Cardiac septum (tissue), 1 donor: Measurements from ENCODE around the gene GPC5. TPM values are rescaled to one million over a fixed set of nuclear protein-coding genes. Genes with fewer than 3 reads are reported as not detected.

Experiments
- DNase-seq: peaks from one replicate; pipeline ENCODE4 v3.0.0-alpha.2; 2020; ENCODE audit warnings: low spot score
- intact Hi-C: fragments of 100-400 bp; cut with DNase I; formaldehyde crosslinking; loops from one replicate; pipeline ENCODE4 v1.14.0; 2022
- total RNA-seq: library from RNA; stranded (reverse); fragmentation: NEBNext Ultra II Directional; extraction: Animal tissue kit (Norgen Biotek cat#: 25700); gene quantifications from one replicate; pipeline ENCODE4 v1.2.1, GENCODE V29; 2021
- donor health status: DM: no; HTN: no; CAD: no.

GPC5 gene
- total RNA-seq, 1 donor from 2014 or later: 0.86 TPM

DNA sequence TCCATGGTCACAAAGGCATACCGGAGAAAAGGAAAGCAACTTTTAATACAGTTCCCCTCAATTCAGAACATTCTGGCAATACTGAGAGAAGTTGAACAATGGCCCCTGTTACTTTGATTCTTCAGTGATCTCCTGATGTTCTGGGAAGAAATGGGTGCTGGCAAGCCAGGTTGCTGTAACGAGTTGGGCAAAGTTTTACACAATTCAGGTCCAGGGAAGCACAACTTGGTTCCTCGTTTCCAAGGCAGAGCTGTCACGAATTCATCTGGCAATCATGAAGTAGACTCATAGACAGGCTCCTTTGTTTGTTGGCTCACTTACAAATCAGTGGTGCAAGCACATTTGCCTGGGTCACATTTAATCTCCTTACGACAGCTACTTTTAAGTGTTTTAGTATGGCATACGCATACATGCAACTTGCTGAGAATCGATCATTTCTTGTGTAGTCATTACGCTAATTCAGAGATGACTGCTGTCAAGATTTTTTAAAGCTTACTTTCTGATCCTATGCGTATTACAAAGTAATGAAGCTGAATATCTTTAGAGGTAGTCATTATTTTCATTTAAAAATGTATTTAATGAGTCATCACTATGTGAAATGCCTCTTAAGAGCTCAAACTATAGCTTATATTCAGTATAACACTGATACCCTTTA is 174.7 kb downstream of the GPC5 start:
- DNase-seq: no peak
- intact Hi-C loops: no loop called here

DNA sequence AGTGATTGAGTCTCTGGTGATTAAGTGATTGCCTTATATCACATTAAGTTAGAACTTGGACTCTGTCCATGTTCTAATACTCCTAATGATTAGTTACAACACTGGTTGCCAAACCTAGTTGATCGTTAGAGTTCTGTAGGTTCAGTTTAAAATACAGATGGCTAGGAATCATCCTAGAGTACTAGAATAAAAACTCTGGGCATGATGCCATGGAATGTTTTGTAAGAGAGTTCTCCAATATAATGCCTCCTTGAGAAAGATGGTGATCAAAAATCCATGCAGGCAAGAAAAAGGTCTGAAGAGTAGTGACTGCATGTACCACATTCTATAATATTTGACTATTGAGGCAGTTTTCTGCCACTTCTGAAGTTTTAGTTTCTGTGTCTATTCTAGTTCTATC is 176.3 kb downstream of the GPC5 start:
- DNase-seq: no peak
- intact Hi-C loops: no loop called here

DNA sequence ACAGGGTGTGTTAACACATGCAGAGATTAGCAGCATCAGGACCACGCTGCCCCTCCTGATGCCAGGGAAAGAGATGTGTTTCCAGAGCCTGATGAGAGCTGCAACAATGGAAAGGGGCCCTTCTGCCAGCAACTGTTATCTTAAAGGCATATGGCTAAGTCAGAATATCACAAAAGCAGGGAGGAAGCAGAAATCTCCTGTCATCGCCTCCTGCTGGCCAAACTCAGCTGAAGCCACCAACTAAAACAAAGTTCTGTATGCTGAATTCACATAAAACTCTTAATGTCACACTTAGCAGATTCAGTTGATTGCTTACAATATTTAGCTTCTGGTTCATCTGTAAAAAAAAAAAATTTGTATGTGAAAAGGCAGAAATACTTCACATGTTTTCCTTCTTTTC is 178.2 kb downstream of the GPC5 start:
- intact Hi-C loops: no loop called here
- no peak for DNase-seq

DNA sequence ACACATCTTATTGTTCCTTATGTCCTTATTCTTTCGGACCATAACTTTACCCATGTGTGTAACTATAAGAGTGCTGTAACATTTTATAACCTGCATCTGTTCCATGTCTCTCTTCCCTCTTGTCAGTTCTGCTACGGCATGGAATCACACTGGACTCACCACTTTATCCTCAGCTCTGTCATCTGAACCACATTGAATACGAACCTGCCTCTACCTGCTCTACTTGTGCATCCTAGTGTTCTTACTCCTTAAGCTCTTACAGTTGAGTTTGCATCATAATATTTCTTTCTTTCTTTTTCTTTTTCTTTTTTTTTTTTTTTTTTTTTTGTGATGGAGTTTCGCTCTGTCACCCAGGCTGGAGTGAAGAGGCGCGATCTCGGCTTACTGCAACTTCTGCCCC is 180.9 kb downstream of the GPC5 start:
- intact Hi-C loops: no loop called here
- no peak for DNase-seq

DNA sequence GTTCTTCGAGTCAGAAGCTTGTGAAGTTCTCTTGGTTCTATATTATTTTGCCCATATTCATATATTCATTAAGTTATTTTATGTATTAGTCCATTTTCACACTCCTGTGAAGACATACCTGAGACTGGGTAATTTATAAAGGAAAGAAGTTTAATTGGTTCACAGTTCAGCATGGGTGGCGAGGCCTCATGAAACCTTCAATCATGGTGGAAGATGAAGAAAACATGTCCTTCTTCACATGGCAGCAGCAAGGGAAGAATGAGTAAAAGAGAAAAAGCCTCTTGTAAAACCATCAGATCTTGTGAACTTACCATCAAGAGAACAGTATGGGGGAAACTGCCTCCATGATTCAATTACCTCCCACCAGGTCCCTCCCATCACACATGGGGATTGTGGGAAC is 182.3 kb downstream of the GPC5 start:
- intact Hi-C loops: no loop called here
- no peak for DNase-seq

DNA sequence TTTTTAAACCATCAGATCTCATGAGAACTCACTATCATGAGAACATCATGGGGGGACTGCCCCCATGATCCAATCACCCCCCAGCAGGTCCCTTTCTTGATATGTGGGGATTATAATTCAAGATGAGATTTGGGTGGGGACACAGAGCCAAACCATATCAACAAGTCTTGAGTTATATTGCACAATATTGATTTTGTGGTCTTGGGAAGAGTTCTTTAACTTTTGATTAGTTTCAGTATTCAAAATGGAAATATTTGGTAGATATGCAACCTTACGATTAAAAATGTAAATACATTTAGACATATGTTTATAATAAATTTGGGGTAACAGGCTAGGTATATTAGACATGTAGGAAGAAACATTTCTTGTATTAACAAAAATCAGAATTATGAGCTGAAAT is 188.2 kb downstream of the GPC5 start:
- no peak for DNase-seq
- intact Hi-C loops: no loop called here

DNA sequence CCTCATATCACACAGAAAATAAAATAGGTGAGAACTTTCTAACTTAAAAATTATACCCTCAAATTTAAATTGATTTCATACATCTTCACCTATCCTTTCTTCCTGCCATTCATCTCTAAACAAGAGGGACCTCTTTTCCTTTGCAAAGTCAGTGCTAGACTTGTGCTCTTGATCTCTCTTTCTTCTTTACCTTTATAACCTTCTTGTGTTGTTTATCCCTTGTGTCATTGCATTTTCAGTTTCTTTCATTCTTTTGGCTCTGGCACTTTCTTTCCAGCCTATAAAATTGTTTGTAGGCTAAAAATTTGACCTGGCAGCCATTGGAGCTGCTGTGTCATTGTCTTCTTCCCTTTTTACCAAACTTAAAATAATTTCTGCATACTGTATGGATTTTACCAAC is 190.1 kb downstream of the GPC5 start:
- DNase-seq: no peak
- intact Hi-C loops: no loop called here

DNA sequence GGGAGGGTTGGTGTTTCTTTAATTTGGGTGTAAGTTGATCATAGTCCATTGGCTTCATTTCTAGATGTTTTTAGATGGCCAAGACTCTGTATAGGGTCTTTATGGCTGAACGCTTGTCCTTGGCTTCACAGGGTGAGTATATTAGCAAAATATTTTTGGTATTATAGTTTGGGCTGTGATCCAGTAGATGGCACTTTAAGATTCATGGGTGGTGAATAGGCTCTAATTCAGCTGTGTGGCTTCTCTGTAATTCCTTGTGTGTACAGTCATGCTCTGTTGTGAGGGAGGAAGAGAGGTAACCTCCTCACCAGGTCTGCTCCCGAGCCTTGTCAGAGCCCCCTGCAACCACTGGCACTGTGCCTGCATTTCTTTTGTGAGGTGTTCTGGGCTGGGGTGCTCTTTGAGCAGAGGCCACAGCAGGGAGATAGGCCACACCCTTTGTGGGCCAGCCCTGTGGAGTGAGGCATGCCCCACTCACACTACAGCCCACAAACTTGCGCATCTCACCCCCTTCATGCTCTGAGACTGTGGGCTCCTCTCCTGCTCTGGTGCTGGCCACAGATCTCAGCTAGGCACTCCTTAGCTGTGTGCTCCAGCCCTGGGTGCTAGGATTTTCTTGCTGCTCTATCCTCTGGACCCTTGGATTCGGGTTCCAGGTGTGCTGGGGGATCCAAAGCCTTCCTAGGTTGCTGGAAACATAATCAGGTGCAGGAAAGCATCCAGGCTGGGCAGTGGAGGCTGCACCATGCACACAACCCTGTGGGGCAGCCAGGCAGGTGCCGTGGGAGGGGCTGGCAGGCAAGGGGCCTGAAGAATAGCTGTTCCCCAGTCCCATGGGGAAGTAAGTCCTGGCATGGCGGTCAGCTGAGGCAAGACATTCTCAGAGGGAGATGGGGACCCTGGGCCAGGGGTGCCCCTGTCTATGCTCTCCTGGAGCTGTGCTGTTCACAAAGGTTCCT is 193.9 kb downstream of the GPC5 start:
- DNase-seq: no peak
- intact Hi-C loops: no loop called here

DNA sequence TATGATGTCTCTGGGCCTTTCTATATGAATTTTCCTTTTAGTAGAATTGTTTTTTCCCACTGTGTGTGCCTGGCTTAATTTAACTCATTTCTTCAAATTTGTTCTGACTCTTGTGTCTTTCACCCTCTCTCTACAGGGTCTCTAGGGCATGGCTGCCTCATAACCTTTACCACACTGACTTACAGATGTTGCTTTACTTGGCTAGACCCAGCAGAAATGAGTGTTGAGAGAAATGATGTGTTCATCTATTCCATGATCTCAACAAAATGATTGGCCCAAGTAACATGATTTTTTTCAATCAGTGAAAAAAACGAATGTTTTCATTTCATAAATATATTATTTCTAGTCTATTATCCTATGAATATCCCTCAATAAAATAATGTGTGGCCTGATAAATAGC is 195.0 kb downstream of the GPC5 start:
- intact Hi-C loops: no loop called here

DNA sequence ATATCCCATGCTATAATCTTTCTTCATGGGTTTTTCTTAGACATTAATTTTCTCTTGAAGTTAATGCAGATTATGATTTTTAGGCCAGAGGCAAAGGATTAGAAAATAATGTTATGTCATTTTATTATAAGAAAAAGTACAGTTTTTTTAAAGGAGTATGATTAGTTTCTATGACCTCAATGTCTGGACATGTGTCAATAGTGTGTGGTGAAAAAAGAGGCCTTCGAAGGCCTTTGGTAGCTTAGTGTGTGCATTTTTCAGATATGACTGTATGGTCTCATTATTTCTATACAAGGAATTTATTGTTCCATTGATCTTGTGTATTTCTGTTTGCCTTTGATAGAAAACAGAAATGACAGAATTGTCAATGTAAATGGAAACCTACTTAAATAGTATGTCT is 195.6 kb downstream of the GPC5 start:
- intact Hi-C loops: no loop called here
- DNase-seq: no peak

More for the DNA sequence above, 195.0 kb downstream of the GPC5 start:
- no peak for DNase-seq

DNA sequence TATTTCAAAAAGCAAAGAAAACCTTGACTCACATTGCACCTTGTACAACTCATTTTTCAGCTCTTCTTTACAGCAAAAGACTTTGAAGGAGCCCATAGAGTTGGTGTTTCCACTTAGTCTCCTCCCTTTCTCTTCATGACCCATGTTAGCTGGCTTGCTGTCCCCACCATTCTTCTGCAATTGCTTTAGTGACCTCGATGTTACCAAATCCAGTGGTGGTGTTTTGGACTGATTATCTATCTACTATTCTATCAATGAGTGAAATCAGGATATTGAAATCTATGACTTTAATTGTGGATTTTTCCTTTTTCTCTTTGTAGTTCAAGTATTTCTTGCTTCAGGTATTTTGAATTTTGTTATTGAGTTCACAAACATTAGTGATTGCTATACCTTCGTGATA is 197.3 kb downstream of the GPC5 start:
- intact Hi-C loops: no loop called here

DNA sequence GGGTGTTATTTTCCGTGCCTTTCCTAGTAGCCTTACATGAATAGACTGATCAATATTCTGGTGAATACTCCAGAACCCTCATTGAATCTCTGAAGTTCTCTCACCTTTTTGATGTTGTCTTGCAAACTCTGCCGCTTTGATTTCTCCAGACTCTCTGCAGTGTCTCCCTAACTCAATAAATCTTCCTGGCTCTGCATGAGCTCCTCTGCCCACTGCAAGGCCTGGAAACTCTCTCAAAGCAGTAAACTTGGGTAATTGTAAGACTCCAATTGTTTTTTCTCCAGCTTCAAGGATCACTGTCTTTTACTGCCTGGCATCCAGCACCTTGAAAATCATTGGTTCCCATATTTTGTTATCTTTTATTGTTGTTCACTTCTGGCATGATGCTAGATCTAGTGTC is 198.4 kb downstream of the GPC5 start:
- intact Hi-C loops: no loop called here
- no peak for DNase-seq

More for the DNA sequence above, 197.3 kb downstream of the GPC5 start:
- DNase-seq: no peak

DNA sequence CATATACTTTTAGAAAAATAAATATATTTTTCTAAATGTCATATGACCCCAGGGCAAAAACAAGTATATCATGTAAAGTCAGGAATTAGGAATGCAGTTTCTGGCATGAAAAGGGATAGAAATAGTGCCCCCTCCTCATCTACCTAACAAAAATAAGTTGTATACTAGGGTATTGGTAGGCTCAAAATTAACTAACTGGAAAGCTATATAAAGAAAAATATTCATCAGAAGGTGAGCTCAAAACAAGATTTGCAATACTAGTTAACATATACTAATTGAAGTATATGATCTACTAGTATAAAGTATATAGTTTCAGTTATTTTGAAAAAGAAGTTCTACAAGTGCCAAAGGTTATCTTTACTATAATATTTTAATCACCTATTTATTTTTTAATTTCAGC is 200.2 kb downstream of the GPC5 start:
- intact Hi-C loops: no loop called here
- no peak for DNase-seq

DNA sequence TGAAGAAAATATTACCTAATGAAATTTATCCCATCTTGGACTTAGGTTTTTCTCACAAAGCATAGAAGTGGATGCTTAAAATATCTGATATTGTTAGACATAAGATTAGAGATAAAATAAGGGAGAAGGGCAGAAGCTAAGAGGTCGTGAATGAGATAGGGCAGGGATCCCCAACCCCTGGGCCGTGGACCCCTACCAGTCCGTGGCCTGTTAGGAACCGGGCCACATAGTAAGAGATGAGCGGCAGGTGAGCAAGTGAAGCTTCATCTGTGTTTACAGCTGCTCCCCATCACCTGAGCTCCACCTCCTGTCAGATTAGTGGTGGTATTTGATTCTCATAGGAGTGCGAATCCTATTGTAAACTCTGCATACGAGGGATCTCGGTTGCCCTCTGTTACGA is 202.9 kb downstream of the GPC5 start:
- no peak for DNase-seq
- intact Hi-C loops: no loop called here

DNA sequence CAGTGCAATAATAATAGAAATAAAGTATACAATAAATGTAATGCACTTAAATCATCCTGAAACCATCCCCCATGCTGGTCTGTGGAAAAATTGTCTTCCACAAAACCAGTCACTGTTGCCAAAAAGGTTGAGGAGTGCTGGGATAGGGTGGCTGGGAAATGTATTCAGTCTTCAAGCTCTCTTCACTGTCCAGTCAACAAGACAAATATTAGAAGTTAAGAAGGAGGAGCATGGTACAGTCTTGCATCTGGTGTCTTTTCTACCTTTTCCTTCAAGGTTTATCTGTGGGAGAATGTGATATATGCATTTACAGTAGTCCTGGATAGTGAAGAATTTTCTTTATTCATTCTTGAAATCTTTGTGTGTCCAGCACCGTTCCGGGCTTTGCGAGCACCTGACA is 203.4 kb downstream of the GPC5 start:
- intact Hi-C loops: no loop called here
- DNase-seq: no peak

DNA sequence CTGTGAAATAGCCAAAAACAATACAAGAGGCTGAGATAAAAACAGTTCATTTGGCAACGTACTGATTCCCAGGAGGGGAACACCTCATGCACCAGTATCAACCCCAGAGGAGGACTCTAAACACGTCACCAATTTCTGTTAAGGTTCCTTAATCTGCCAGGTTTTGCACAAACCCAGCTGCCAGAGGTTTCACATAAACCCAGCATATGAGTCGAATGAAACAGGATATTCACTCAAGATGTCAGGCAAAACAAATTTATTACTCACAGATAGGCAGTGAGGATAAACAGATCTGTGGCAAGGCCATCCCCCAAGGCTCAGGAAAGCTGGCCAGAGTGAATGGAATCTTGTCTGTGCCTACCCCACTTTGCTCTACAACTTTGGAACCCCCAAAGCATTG is 210.9 kb downstream of the GPC5 start:
- intact Hi-C loops: no loop called here
- no peak for DNase-seq

DNA sequence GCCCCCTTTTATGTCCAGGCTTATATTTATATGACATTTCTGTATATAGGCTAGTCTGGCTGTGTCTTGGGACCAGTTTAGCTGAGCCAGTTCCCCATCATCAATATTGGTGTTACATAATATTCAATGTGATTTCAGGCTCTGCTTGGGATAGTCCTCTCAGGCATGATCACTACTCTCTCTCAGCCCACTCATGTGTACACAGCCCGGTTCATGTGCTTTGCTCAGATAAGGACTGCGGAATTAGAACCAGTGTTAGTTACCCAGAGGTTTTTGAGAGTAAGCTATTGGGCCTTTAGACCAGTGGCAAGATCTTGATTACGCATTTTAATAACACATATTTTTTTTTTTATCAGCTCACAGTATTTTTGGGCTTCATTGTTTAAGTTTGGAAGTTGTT is 219.9 kb downstream of the GPC5 start:
- no peak for DNase-seq
- intact Hi-C loops: no loop called here

DNA sequence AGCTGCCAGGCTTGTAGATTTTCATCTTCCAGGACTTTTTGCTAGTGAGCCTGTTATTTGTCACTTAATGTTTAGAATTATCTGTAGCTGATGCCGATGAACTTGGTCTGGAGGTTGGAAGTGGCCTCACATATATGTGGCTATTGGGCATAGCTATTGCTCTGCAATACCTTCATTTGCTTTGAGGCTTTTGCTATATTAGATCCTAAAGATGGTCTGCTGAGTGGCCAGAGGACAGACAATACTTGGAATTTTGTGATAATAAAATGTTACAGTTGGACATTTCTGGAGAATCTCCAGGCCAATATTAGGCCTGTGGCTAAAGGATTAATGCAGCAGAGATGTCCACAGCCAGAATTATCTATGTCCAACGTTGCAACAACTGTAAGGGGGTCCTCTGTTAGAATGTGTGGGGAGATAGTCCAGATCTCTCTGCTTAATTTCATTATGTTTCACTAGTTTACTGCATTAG is 222.3 kb downstream of the GPC5 start:
- intact Hi-C loops: no loop called here
- DNase-seq: no peak

DNA sequence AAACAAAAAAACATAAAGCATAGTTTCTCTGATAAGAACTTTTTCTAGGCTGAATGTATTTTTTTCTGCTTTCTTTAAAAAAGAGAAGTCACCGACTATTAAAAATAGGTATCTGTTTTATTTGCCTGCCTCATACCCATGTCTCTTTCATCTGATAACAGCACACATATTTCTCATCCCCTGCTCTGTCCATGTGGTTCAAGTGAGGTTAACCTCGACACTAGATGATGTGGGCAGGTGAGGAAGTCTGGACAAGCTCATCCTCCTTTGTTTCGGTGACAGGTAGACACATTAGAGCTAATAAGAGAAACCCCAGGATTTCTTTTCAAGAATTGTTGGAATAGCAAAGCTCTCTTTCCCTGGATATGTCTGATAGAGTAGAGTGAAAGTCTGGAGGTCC is 222.7 kb downstream of the GPC5 start:
- intact Hi-C loops: no loop called here
- no peak for DNase-seq

DNA sequence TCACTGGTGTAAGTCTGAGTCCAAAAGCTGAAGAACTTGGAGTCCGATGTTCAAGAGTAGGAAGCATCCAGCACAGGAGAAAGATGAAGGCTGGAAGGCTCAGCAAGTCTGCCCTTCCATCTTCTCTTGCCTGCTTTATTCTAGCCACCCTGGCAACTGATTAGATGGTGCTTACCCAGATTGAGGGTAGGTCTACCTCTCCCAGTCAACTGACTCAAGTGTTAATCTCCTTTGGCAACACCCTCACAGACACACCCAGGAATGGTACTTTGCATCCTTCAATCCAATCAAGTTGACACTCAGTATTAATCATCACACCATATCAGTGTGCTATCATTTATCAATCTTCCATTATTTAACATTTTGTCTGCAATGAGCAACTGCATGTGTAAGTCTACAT is 223.5 kb downstream of the GPC5 start:
- no peak for DNase-seq
- intact Hi-C loops: no loop called here
